ENCODE results near the gene KRTAP5-4. TPM values are rescaled to one million over a fixed set of nuclear protein-coding genes. Genes with fewer than 3 reads are reported as not detected.
"Not testable (repeated sequence)": the region's sequence is repeated elsewhere in the genome, so short reads cannot be mapped to it uniquely, and the experiment has no call there.

The KRTAP5-4 gene
- total RNA-seq, 1 experiment from 2014 or later: not detected

DNA sequence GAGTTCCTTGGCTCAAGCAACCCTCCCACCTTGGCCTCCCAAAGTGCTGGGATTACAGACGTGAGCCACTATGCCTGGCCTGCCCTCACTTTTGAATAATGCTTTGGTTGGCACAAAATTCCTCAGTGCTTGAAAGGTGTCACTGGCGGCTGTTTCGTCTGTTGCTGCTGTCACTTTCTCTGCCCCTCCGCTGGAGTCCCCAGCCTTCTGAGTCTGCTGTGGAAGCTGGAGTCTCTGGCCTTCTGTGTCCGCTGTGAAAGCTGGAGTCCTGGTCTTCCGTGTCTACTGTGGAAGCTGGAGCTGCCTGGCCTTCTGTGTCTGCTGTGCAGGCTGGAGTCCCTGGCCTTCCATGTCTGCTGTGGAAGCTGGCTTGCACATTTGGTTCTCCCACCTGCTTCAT lies 31.9 kb downstream of the KRTAP5-4 start:
- POLR2A ChIA-PET (ENCODE audit: low non-redundant PET): no interaction called here
- no peak overlapping the region for H3K4me3 ChIP-seq (ENCODE audit: low read depth, low read length, poor library complexity, severe bottlenecking)
- H3K4me1 ChIP-seq (ENCODE audit: insufficient read depth, low read length, poor library complexity, severe bottlenecking): no peaks in the 10 kb centered on the region
- TF ChIP-seq, protein P1, sequence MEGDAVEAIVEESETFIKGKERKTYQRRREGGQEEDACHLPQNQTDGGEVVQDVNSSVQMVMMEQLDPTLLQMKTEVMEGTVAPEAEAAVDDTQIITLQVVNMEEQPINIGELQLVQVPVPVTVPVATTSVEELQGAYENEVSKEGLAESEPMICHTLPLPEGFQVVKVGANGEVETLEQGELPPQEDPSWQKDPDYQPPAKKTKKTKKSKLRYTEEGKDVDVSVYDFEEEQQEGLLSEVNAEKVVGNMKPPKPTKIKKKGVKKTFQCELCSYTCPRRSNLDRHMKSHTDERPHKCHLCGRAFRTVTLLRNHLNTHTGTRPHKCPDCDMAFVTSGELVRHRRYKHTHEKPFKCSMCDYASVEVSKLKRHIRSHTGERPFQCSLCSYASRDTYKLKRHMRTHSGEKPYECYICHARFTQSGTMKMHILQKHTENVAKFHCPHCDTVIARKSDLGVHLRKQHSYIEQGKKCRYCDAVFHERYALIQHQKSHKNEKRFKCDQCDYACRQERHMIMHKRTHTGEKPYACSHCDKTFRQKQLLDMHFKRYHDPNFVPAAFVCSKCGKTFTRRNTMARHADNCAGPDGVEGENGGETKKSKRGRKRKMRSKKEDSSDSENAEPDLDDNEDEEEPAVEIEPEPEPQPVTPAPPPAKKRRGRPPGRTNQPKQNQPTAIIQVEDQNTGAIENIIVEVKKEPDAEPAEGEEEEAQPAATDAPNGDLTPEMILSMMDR (conservative IDR thresholded peaks at IDR 0.05; ENCODE audit: low read depth, low read length): no peak
- TF ChIP-seq EZH2 (IDR thresholded peaks at IDR 0.05; ENCODE audit: borderline replicate concordance, low read depth, low read length, poor library complexity, severe bottlenecking): no peak
- BruUV-seq (replicated peaks): no TSS peak
- DNase-seq (ENCODE audit: low spot score): no peak
- CTCF ChIA-PET: no interaction called here
- no peaks in the 10 kb centered on the region for H3K9me3 ChIP-seq (ENCODE audit: low read depth, low read length, poor library complexity, severe bottlenecking)
- H3K27me3 ChIP-seq (replicated peaks; ENCODE audit: insufficient read depth, low read depth, low read length, poor library complexity): no peaks in the 10 kb centered on the region
- H3K27ac ChIP-seq (ENCODE audit: low read depth, low read length, poor library complexity, severe bottlenecking): no peak overlapping the region
- intact Hi-C loops (cut with micrococcal nuclease; ENCODE audit: unreplicated experiment): no loop called here
- H3K36me3 ChIP-seq (ENCODE audit: insufficient read depth, low read length, poor library complexity, severe bottlenecking): no peaks in the 10 kb centered on the region

DNA sequence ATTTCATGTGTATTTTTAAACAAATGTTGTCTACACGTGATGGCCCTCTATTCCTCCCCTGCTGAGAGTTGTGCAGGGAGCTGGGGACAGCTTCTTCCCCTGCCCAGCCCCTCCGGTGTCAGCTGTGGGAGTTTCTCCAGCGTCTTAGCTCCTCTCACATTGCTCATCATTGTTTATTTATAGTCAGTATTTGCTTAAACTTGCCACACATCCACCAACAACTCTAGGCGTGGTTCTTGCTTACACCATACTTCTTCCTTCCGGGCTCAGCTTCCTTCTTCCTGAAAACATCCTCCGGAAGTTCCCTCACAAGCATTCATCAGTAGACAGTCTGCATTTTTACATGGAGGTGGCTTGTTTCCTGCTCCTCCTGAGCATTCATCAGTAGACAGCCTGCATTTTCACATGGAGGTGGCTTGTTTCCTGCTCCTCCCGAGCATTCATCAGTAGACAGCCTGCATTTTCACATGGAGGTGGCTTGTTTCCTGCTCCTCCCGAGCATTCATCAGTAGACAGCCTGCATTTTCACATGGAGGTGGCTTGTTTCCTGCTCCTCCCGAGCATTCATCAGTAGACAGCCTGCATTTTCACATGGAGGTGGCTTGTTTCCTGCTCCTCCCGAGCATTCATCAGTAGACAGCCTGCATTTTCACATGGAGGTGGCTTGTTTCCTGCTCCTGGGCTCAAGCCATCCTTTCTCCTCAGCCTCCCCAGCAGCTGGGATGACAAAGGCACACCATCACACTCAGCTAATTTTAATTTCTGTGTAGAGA lies 32.6 kb downstream of the KRTAP5-4 start:
- H3K27me3 ChIP-seq (replicated peaks; ENCODE audit: insufficient read depth, low read depth, low read length, poor library complexity); intact Hi-C loops (cut with micrococcal nuclease; ENCODE audit: unreplicated experiment); DNase-seq (ENCODE audit: low spot score); H3K4me1 ChIP-seq (ENCODE audit: insufficient read depth, low read length, poor library complexity, severe bottlenecking); H3K27ac ChIP-seq (ENCODE audit: low read depth, low read length, poor library complexity, severe bottlenecking); BruUV-seq (replicated peaks); H3K4me3 ChIP-seq (ENCODE audit: low read depth, low read length, poor library complexity, severe bottlenecking); POLR2A ChIA-PET (ENCODE audit: low non-redundant PET); CTCF ChIA-PET; H3K9me3 ChIP-seq (ENCODE audit: low read depth, low read length, poor library complexity, severe bottlenecking); H3K36me3 ChIP-seq (ENCODE audit: insufficient read depth, low read length, poor library complexity, severe bottlenecking): not testable (repeated sequence)

DNA sequence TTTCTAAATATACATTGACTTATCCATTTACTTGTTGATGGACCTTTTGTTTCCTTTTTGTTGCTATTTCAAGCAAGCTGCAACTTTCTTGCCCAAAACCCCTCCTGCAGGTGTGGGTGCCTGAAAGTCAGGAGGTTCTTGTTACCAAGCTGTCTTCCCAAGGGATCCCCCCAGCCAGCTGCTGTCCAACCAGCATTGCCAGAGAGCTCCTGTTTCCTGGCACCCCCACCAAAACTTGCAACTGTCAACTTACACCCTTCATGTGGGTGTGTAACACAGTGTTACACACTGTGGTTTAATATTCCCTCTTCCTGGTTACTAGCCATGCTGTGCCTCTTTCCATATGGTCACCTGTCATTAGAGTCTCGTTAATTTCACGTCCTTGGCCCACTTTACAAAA lies 35.2 kb downstream of the KRTAP5-4 start:
- no peak for DNase-seq (ENCODE audit: low spot score)
- intact Hi-C loops (cut with micrococcal nuclease; ENCODE audit: unreplicated experiment): no loop called here
- BruUV-seq (replicated peaks): no TSS peak
- Histone ChIP-seq H3K9me3 (ENCODE audit: low read depth, low read length, poor library complexity, severe bottlenecking) (no peaks in the 10 kb centered on the region), H3K4me1 (ENCODE audit: insufficient read depth, low read length, poor library complexity, severe bottlenecking) (no peaks in the 10 kb centered on the region), H3K27me3 (replicated peaks; ENCODE audit: insufficient read depth, low read depth, low read length, poor library complexity) (no peaks in the 10 kb centered on the region), H3K36me3 (ENCODE audit: insufficient read depth, low read length, poor library complexity, severe bottlenecking) (no peaks in the 10 kb centered on the region), H3K4me3 (ENCODE audit: low read depth, low read length, poor library complexity, severe bottlenecking) (no peak overlapping the region), H3K27ac (ENCODE audit: low read depth, low read length, poor library complexity, severe bottlenecking) (no peak overlapping the region)
- TF ChIP-seq, protein P1 (conservative IDR thresholded peaks at IDR 0.05; ENCODE audit: low read depth, low read length): no peak
- TF ChIP-seq EZH2 (IDR thresholded peaks at IDR 0.05; ENCODE audit: borderline replicate concordance, low read depth, low read length, poor library complexity, severe bottlenecking): no peak
- CTCF ChIA-PET: no interaction called here
- POLR2A ChIA-PET (ENCODE audit: low non-redundant PET): no interaction called here

DNA sequence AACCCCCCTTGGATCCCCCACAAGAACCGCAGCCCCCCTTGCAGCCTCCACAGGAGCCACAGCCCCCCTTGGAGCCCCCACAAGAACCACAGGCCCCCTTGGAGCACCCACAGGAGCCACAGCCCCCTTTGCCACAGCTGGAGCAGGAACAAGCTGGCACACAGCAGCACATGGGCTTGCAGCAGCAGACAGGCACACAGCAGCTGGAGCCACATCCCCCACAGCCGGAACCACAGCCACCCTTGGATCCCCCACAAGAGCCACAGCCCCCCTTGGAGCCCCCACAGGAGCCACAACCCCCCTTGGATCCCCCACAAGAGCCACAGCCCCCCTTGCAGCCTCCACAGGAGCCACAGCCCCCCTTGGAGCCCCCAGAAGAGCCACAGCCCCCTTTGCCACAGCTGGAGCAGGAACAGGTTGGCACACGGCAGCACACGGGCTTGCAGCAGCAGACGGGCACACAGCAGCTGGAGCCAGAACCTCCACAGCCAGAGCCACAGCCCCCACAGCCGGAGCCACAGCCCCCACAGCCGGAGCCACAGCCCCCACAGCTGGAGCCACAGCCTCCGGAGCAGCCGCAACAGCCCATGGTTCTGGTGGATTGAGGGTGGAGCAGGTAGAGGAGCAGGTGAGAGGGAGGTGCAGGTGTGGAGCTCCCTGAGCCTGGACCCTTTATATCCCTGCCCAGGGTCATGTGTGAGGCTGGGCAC lies 37.1 kb downstream of the KRTAP5-4 start, which contains the start of gene KRTAP5-1:
TSS of gene KRTAP5-1 (minus strand) at position 623 of the 710 bp plus-strand sequence. CDS start at position 589, 34 bp downstream.
- POLR2A ChIA-PET (ENCODE audit: low non-redundant PET): not testable (repeated sequence)

DNA sequence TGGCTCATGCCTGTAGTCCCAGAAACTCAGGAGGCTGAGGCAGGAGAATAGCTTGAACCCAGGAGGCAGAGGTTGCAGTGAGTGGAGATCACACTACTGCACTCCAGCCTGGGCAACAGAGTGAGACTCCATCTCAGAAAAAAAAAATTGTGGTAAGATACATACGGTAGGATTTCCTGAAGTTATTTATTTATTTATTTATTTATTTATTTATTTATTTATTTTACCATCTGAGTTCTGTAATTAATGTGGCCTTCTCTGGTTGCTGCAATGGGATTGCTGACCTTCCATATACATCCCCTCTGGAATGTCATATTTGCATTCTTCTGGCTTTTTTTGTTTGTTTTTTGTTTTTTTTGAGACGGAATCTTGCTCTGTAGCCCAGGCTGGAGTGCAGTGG lies 39.0 kb downstream of the KRTAP5-4 start:
- POLR2A ChIA-PET (ENCODE audit: low non-redundant PET); H3K36me3 ChIP-seq (ENCODE audit: insufficient read depth, low read length, poor library complexity, severe bottlenecking); intact Hi-C loops (cut with micrococcal nuclease; ENCODE audit: unreplicated experiment); BruUV-seq (replicated peaks); H3K27me3 ChIP-seq (replicated peaks; ENCODE audit: insufficient read depth, low read depth, low read length, poor library complexity); H3K27ac ChIP-seq (ENCODE audit: low read depth, low read length, poor library complexity, severe bottlenecking); H3K9me3 ChIP-seq (ENCODE audit: low read depth, low read length, poor library complexity, severe bottlenecking); DNase-seq (ENCODE audit: low spot score); H3K4me1 ChIP-seq (ENCODE audit: insufficient read depth, low read length, poor library complexity, severe bottlenecking); H3K4me3 ChIP-seq (ENCODE audit: low read depth, low read length, poor library complexity, severe bottlenecking); CTCF ChIA-PET: not testable (repeated sequence)

More for the DNA sequence above, 37.1 kb downstream of the KRTAP5-4 start, which contains the start of gene KRTAP5-1:
- H3K27me3 ChIP-seq (replicated peaks; ENCODE audit: insufficient read depth, low read depth, low read length, poor library complexity); H3K4me3 ChIP-seq (ENCODE audit: low read depth, low read length, poor library complexity, severe bottlenecking); intact Hi-C loops (cut with micrococcal nuclease; ENCODE audit: unreplicated experiment); DNase-seq (ENCODE audit: low spot score); H3K9me3 ChIP-seq (ENCODE audit: low read depth, low read length, poor library complexity, severe bottlenecking); BruUV-seq (replicated peaks); H3K27ac ChIP-seq (ENCODE audit: low read depth, low read length, poor library complexity, severe bottlenecking); H3K36me3 ChIP-seq (ENCODE audit: insufficient read depth, low read length, poor library complexity, severe bottlenecking); H3K4me1 ChIP-seq (ENCODE audit: insufficient read depth, low read length, poor library complexity, severe bottlenecking): not testable (repeated sequence)
- CTCF ChIA-PET: interaction anchor here (0.9 kb wide), 1 partner anchor 10 kb away, joined by 4 read pairs; no protein-coding TSS in a partner anchor

All from A673 (cell line).